GM21786 (cell line): ENCODE data around the gene MEMO1.

Experiments
- ATAC-seq: cut with Tn5 transposase; IDR thresholded peaks from one replicate; pipeline ENCODE4 v1.9.1; 2021; ENCODE audit not compliant: unreplicated experiment

The MEMO1 gene

GRCh38 chr2:31835450-31835849 lies 175.4 kb downstream of the MEMO1 start:
- ATAC-seq = no peak

GRCh38 chr2:31832363-31832762 lies 178.4 kb downstream of the MEMO1 start:
- no peak for ATAC-seq

DNA sequence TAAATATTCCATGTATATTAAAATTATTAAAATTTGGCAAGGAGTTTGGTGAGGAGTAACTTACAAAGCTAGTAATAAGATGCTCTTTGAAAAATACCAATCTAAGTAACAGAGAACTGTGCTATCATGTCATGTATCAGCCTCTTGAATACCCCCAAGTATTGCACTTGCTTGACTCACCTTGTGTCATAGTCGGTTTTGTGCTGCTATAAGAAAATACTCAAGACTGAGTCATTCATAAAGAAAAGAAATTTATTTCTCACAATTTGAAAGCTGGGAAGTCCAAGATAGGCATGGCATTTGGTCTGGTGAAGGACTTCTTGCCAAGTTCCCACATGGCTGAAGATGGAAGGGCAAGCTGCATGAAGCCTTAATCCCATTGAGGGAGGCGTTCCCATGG lies 179.2 kb downstream of the MEMO1 start:
- ATAC-seq = no peak

DNA sequence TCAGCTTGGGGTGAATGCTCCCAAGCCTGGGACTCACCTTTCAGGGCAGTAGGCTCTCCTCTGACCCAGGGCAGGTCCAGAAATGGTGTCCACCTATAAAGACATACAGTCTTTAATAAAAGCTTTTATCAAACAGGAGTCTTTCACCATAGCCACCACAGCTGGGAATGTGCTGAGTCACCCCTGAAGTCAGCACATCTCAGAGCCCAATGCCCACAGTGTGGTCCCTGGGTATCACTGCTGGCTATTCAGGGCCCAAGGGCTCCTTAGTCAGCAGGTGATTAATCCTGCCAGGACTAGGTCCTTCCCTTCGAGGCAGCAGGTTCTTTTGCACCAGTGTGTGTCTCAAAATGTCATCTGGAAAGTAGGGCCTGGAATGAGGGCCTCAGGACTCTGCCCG lies 181.9 kb downstream of the MEMO1 start:
- ATAC-seq = no peak

GRCh38 chr2:31823558-31823957 lies 187.2 kb downstream of the MEMO1 start:
- ATAC-seq = no peak

- no peak for ATAC-seq
Measured at GRCh38 chr2:31822587-31822986, 188.2 kb downstream of the MEMO1 start.
